Measurements from ENCODE around the gene SLC16A4. TPM values are rescaled to one million over a fixed set of nuclear protein-coding genes. Genes with fewer than 3 reads are reported as not detected.

Gene SLC16A4
- total RNA-seq, 1 donor from 2014 or later, result 14.8 TPM

- Histone ChIP-seq H4K20me1 (ENCODE audit: insufficient read depth, low read length) (peaks cover 11% of the 10 kb centered on the region), H3K9me3 (ENCODE audit: insufficient read depth, low read depth, low read length) (no peaks in the 10 kb centered on the region), H3K4me1 (ENCODE audit: insufficient read depth, low read length) (no peaks in the 10 kb centered on the region), H3K36me3 (ENCODE audit: insufficient read depth, low read length) (peaks cover 11% of the 10 kb centered on the region), H3K4me3 (ENCODE audit: insufficient read depth, low read depth, low read length) (no peak overlapping the region), H3K9ac (ENCODE audit: low read length) (no peak overlapping the region), H3K27ac (ENCODE audit: low read depth, low read length) (no peak overlapping the region), H3K79me2 (ENCODE audit: insufficient read depth, low read length) (peaks cover 51% of the 10 kb centered on the region), H2AFZ (ENCODE audit: low read depth, low read length) (no peak overlapping the region), H3K27me3 (ENCODE audit: insufficient read depth, low read length) (no peaks in the 10 kb centered on the region), H3K4me2 (ENCODE audit: low read length) (no peak overlapping the region)
- no peaks in the 10 kb centered on the region for H3K27me3 Mint-ChIP-seq (ENCODE audit: low read depth, unreplicated experiment)
- FAIRE-seq, result no peak
- TF ChIP-seq EZH2 (IDR thresholded peaks at IDR 0.05; ENCODE audit: insufficient read depth, low read length) (no peak), CTCF (IDR thresholded peaks at IDR 0.05; ENCODE audit: insufficient read depth, low read depth, low read length) (no peak)
- no peak overlapping the region for H3K4me3 Mint-ChIP-seq (ENCODE audit: unreplicated experiment)
- H3K36me3 Mint-ChIP-seq (ENCODE audit: low read depth, unreplicated experiment), result peaks cover 3% of the 10 kb centered on the region
- no peaks in the 10 kb centered on the region for H3K9me3 Mint-ChIP-seq (ENCODE audit: unreplicated experiment)
- H3K27ac Mint-ChIP-seq (ENCODE audit: unreplicated experiment), result no peak overlapping the region
- no peak for DNase-seq (ENCODE audit: low read depth)
- H3K4me1 Mint-ChIP-seq (ENCODE audit: low read depth, unreplicated experiment), result no peaks in the 10 kb centered on the region
These were observed 26.6 kb downstream of the SLC16A4 start for GRCh38 chr1:110364221-110364620.

- Histone ChIP-seq H2AFZ (ENCODE audit: low read depth, low read length) (no peak overlapping the region), H3K79me2 (ENCODE audit: insufficient read depth, low read length) (peaks cover 64% of the 10 kb centered on the region), H4K20me1 (ENCODE audit: insufficient read depth, low read length) (peaks cover 11% of the 10 kb centered on the region), H3K4me2 (ENCODE audit: low read length) (no peak overlapping the region), H3K27me3 (ENCODE audit: insufficient read depth, low read length) (no peaks in the 10 kb centered on the region), H3K4me1 (ENCODE audit: insufficient read depth, low read length) (no peaks in the 10 kb centered on the region), H3K9me3 (ENCODE audit: insufficient read depth, low read depth, low read length) (no peaks in the 10 kb centered on the region), H3K27ac (ENCODE audit: low read depth, low read length) (no peak overlapping the region), H3K9ac (ENCODE audit: low read length) (no peak overlapping the region), H3K4me3 (ENCODE audit: insufficient read depth, low read depth, low read length) (no peak overlapping the region), H3K36me3 (ENCODE audit: insufficient read depth, low read length) (peaks cover 11% of the 10 kb centered on the region)
- Mint-ChIP-seq H3K9me3 (ENCODE audit: unreplicated experiment) (no peaks in the 10 kb centered on the region), H3K4me1 (ENCODE audit: low read depth, unreplicated experiment) (no peaks in the 10 kb centered on the region), H3K27me3 (ENCODE audit: low read depth, unreplicated experiment) (no peaks in the 10 kb centered on the region), H3K27ac (ENCODE audit: unreplicated experiment) (no peak overlapping the region), H3K36me3 (ENCODE audit: low read depth, unreplicated experiment) (peaks cover 3% of the 10 kb centered on the region), H3K4me3 (ENCODE audit: unreplicated experiment) (no peak overlapping the region)
- TF ChIP-seq CTCF (IDR thresholded peaks at IDR 0.05; ENCODE audit: insufficient read depth, low read depth, low read length) (no peak), EZH2 (IDR thresholded peaks at IDR 0.05; ENCODE audit: insufficient read depth, low read length) (no peak)
- FAIRE-seq (no peak), DNase-seq (ENCODE audit: low read depth) (no peak)
These were observed 29.0 kb downstream of the SLC16A4 start for GRCh38 chr1:110361856-110362255.

- H3K36me3 Mint-ChIP-seq (ENCODE audit: low read depth, unreplicated experiment), result peaks cover 3% of the 10 kb centered on the region
- H3K4me1 Mint-ChIP-seq (ENCODE audit: low read depth, unreplicated experiment), result peaks cover 4% of the 10 kb centered on the region
- no peak overlapping the region for H3K4me3 ChIP-seq (ENCODE audit: insufficient read depth, low read depth, low read length)
- H2AFZ ChIP-seq (ENCODE audit: low read depth, low read length), result no peak overlapping the region
- no peaks in the 10 kb centered on the region for H3K9me3 ChIP-seq (ENCODE audit: insufficient read depth, low read depth, low read length)
- H4K20me1 ChIP-seq (ENCODE audit: insufficient read depth, low read length), result peaks cover 16% of the 10 kb centered on the region
- H3K4me3 Mint-ChIP-seq (ENCODE audit: unreplicated experiment), result no peak overlapping the region
- DNase-seq (ENCODE audit: low read depth), result no peak
- H3K9ac ChIP-seq (ENCODE audit: low read length), result no peak overlapping the region
- H3K36me3 ChIP-seq (ENCODE audit: insufficient read depth, low read length), result peaks cover 12% of the 10 kb centered on the region
- no peak for TF ChIP-seq CTCF (IDR thresholded peaks at IDR 0.05; ENCODE audit: insufficient read depth, low read depth, low read length)
- TF ChIP-seq EZH2 (IDR thresholded peaks at IDR 0.05; ENCODE audit: insufficient read depth, low read length), result no peak
- H3K4me1 ChIP-seq (ENCODE audit: insufficient read depth, low read length), result no peaks in the 10 kb centered on the region
- peaks cover 73% of the 10 kb centered on the region for H3K79me2 ChIP-seq (ENCODE audit: insufficient read depth, low read length)
- no peak overlapping the region for H3K27ac Mint-ChIP-seq (ENCODE audit: unreplicated experiment)
- H3K4me2 ChIP-seq (ENCODE audit: low read length), result no peak overlapping the region
- no peaks in the 10 kb centered on the region for H3K27me3 ChIP-seq (ENCODE audit: insufficient read depth, low read length)
- no peaks in the 10 kb centered on the region for H3K27me3 Mint-ChIP-seq (ENCODE audit: low read depth, unreplicated experiment)
- H3K27ac ChIP-seq (ENCODE audit: low read depth, low read length), result no peak overlapping the region
- no peak for FAIRE-seq
- H3K9me3 Mint-ChIP-seq (ENCODE audit: unreplicated experiment), result no peaks in the 10 kb centered on the region
These were observed 30.4 kb downstream of the SLC16A4 start for GRCh38 chr1:110360431-110360830.
